Cardiac fibroblast (primary cell): Measurements from ENCODE around the gene KIAA1549.
A peak's percentile ranks its signal among the peaks of the same experiment; 100 is the strongest.
"Not testable (repeated sequence)": the region's sequence is repeated elsewhere in the genome, so short reads cannot be mapped to it uniquely, and the experiment has no call there.

ENCODE experiments used
- DNase-seq, 2 donors: peaks; one replicate each; pipeline versions ENCODE4 v3.0.0 to v3.0.0-alpha.2; 2010; ENCODE audit warnings: low read depth in 2 of 2
- H3K4me3 ChIP-seq, 2 donors: replicated peaks in 1 of 2; 1 replicate in 1 of 2; 2 replicates in 1 of 2; pipeline ENCODE4 v1.5.1; 2011; ENCODE audit warnings: low read depth in 2 of 2, low read length in 2 of 2, mild to moderate bottlenecking in 2 of 2, moderate library complexity in 1 of 2
- TF ChIP-seq, protein P1 (sequence below): IDR thresholded peaks from one replicate; pipeline ENCODE4 v1.5.1; 2011; ENCODE audit warnings: low read depth, mild to moderate bottlenecking, low read length, inconsistent platforms

The KIAA1549 gene

DNA sequence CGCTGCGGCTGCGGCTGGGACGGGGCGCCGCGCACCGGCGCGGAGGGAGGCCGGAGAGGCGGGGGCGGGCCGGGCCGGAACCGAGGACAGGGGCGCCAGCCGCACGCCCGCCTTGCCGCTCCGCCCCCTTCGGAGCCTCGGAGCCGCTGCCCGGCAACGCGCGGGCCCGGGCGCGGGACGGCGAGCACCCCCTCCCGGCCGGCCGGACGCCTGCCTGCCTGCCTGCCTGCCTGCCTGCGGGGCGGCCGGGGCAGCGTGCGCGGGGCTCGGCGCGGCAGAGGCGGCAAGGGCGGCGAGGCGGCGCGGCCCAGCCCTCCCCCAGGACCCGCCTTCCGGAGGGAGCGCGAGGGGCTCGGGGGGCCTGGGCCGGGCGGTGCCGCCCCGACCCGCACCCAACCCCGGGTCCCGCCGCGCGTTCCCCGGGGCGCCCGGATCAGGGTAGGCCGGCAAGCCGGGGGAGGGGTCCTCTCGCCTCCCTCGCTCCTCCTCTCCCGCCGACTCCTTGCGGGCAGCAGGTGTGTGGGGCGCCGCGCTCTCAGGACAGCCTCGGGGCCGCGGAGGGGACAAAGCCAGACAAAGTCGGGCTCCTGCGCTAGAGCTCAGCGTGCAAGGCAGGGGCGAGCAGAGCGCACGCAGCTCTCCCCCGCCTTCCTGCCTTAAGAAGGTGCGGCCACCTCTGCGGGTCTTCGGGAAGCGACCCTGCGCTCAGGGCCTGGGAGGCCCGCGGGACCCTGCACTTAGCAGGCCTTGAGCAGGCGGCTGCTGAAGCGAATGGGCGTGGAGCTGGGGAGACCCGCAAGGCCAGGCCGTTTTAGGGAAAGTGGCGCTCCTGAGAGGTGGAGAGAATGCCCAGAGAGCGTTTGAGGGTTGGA, at the start of gene KIAA1549:
Gene KIAA1549 (minus strand): TSS at position 58 of the 872 bp plus-strand sequence. CDS start 120 bp downstream, outside the sequence.
- TF ChIP-seq, protein P1, sequence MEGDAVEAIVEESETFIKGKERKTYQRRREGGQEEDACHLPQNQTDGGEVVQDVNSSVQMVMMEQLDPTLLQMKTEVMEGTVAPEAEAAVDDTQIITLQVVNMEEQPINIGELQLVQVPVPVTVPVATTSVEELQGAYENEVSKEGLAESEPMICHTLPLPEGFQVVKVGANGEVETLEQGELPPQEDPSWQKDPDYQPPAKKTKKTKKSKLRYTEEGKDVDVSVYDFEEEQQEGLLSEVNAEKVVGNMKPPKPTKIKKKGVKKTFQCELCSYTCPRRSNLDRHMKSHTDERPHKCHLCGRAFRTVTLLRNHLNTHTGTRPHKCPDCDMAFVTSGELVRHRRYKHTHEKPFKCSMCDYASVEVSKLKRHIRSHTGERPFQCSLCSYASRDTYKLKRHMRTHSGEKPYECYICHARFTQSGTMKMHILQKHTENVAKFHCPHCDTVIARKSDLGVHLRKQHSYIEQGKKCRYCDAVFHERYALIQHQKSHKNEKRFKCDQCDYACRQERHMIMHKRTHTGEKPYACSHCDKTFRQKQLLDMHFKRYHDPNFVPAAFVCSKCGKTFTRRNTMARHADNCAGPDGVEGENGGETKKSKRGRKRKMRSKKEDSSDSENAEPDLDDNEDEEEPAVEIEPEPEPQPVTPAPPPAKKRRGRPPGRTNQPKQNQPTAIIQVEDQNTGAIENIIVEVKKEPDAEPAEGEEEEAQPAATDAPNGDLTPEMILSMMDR, result no peak
- peak within 1 kb of the TSS; percentile 52 to 68 for H3K4me3 ChIP-seq
- peak; percentile 35 to 74 for DNase-seq

DNA sequence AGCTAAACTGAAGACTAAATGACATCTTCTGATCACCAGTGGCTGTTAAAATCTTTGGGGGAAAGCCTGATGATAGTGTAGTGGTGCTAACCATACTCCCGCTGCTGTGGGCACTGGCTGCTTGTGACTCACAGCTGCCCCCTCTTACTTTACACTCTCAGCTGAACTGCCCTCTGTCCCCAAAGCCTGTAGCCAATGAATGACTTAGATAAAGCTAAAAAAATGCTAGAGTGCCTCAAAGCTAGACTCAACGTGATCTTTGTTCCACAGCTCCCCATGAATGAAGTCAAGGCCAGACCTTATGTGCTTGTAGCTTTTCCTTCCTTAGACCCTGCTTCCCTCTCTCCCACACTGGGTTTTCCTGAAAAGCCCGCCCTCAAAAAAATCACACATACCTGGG, 48.2 kb upstream of the KIAA1549 start:
- TF ChIP-seq, protein P1, result no peak
- no peak for DNase-seq
- H3K4me3 ChIP-seq, result no peak overlapping the region

DNA sequence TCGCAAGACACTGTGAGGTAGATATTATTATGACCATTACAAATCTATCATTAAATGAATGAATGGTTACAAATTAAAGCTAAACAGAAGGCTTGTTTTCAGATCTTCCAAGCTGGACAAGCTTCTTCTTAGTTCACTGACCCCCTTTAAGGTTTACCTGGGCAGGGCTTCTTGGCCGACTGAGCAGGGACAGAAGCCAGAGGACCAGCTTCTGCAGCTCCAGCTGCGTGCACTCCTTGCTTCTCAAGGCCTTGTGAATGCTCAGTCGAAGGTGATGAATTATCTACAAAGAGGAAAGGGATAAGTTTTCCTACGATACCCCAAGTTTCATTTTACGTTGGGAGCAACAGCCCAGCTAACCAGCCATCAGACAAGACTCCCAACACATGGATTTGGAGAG, 45.4 kb upstream of the KIAA1549 start:
- TF ChIP-seq, protein P1, result no peak
- no peak for DNase-seq
- no peak overlapping the region for H3K4me3 ChIP-seq

DNA sequence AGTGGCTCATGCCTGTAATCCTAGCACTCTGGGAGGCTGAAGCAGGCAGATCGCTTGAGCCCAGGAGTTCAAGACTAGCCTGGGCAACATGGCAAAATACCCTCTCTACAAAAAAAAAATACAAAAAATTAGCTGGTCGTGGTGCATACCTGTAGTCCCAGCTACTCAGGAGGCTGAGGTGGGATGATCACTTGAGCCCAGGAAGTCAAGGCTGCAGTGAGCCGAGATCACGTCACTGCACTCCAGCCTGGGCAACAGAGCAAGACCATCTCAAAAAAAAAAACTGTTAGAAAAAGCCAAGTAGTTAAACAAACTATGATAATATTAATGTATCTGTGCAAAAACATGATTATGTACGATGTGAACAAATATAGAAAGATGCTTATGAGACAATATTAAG, 44.7 kb upstream of the KIAA1549 start:
- DNase-seq, H3K4me3 ChIP-seq: not testable (repeated sequence)

DNA sequence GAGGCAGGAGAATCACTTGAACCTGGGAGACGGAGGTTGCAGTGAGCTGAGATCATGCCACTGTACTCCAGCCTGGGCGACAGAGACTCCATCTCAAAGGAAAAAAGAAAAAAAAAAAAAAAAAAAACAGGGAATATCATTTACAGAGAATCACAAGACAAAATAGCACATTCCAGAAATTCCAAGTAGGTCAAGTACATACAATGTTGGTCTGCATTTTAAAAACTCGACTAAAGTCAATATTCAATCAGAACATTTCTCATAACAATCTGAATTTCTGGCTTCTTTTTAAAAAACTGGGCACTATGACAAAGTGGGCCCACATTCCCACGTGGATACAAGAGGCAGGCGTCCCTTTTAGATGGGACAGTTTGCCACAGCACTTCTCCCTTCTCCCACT, 41.9 kb upstream of the KIAA1549 start:
- peak in 1 of 2 donors; percentile 19 for DNase-seq
- TF ChIP-seq, protein P1, result no peak
- no peak overlapping the region for H3K4me3 ChIP-seq

DNA sequence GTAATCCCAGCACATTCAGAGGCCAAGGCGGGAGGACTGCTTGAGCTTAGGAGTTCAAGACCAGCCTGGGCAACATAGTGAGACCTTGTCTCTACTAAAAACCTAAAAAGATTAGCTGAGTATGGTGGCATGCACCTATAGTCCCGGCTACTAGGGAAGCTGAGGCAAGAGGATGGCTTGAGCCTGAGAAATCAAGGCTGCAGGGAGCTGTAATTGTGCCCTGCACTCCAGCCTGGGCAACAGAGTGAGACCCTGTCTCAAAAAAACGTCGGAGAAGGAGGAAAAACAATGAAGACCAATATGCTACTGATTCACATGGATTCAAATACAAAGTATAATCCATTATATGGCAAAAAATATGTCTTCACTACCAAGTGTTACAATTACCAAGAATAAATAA, 41.1 kb upstream of the KIAA1549 start:
- H3K4me3 ChIP-seq, result no peak overlapping the region
- TF ChIP-seq, protein P1, result no peak
- DNase-seq, result no peak

DNA sequence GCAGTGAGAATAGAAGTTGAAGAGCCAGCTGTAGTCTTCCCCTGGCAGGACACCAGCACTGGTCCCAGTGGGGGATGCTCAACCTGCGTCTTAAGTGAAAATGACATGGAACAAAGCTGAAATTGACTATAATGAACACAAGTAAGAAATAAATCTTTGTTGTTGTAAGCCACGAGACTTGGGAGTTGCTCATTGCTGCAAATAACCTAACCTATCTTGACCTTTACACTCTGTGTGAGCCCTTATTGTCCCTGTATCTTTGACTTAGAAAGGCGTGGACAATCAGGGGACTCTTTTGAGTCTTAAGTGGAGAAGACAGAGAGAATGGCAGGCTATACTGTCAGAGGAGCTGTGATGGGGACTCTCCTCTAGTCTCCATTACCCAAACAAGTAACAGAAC, 37.7 kb upstream of the KIAA1549 start:
- no peak for DNase-seq
- TF ChIP-seq, protein P1, result no peak
- H3K4me3 ChIP-seq, result no peak overlapping the region
